Measurements from ENCODE around the gene PDGFD. TPM values are rescaled to one million over a fixed set of nuclear protein-coding genes. Genes with fewer than 3 reads are reported as not detected.

The PDGFD gene
- polyA plus RNA-seq, 1 donor (not counting 4 experiments of a cell fraction or from before 2014, with no cell fraction given): 0.28 TPM

GRCh38 chr11:104122011-104122635, 41.8 kb downstream of the PDGFD start:
- H3K9ac ChIP-seq (ENCODE audit: control insufficient read depth, extremely low read depth, insufficient read depth, low read length): no peak overlapping the region
- no peaks in the 10 kb centered on the region for H3K36me3 ChIP-seq (ENCODE audit: control insufficient read depth in 2 of 2, extremely low read depth in 1 of 2, insufficient read depth in 2 of 2, low read length in 2 of 2)
- no peak overlapping the region for H2AFZ ChIP-seq (ENCODE audit: control insufficient read depth, low read length)
- no peaks in the 10 kb centered on the region for H3K9me3 ChIP-seq (ENCODE audit: control insufficient read depth, low read depth, low read length)
- H3K27me3 ChIP-seq (ENCODE audit: control insufficient read depth, extremely low read depth, insufficient read depth, low read length): no peaks in the 10 kb centered on the region
- H3K4me2 ChIP-seq (ENCODE audit: control insufficient read depth, extremely low read depth, insufficient read depth, low read depth, low read length): no peak overlapping the region
- H3K79me2 ChIP-seq (ENCODE audit: control insufficient read depth, insufficient read depth, low read length): no peaks in the 10 kb centered on the region
- TF ChIP-seq CTCF (optimal IDR thresholded peaks at IDR 0.05 in 1 of 3, IDR thresholded peaks at IDR 0.05 in 1 of 3, conservative IDR thresholded peaks at IDR 0.05 in 1 of 3; ENCODE audit: extremely low read depth in 1 of 3, insufficient read depth in 2 of 3, low read length in 3 of 3): no peak
- no peak for TF ChIP-seq EZH2 (IDR thresholded peaks at IDR 0.05; ENCODE audit: low read length)
- dilution Hi-C loops (cut with MboI; ENCODE audit: extremely low pct_ligation_motif_present, low sequenced_read_pairs): no loop called here
- no peak for FAIRE-seq
- no peak for DNase-seq (ENCODE audit: low read depth, low spot score)
- no peak overlapping the region for H3K4me3 ChIP-seq (ENCODE audit: control insufficient read depth in 2 of 3, extremely low read depth in 1 of 3, insufficient read depth in 2 of 3, low read depth in 1 of 3, low read length in 3 of 3)
- H4K20me1 ChIP-seq (ENCODE audit: control insufficient read depth, extremely low read depth, insufficient read depth, low read length): no peaks in the 10 kb centered on the region
- H3K27ac ChIP-seq (ENCODE audit: control insufficient read depth, insufficient read depth, low read length): no peak overlapping the region
- no peaks in the 10 kb centered on the region for H3K4me1 ChIP-seq (ENCODE audit: control insufficient read depth, extremely low read depth, insufficient read depth, low read length)
- no peaks in the 10 kb centered on the region for H3K9me1 ChIP-seq (ENCODE audit: control insufficient read depth, extremely low read depth, insufficient read depth, low read length)

GRCh38 chr11:104120493-104121137, 43.3 kb downstream of the PDGFD start:
- H3K27me3 ChIP-seq (ENCODE audit: control insufficient read depth, extremely low read depth, insufficient read depth, low read length): no peaks in the 10 kb centered on the region
- H3K9ac ChIP-seq (ENCODE audit: control insufficient read depth, extremely low read depth, insufficient read depth, low read length): no peak overlapping the region
- dilution Hi-C loops (cut with MboI; ENCODE audit: extremely low pct_ligation_motif_present, low sequenced_read_pairs): no loop called here
- no peaks in the 10 kb centered on the region for H4K20me1 ChIP-seq (ENCODE audit: control insufficient read depth, extremely low read depth, insufficient read depth, low read length)
- FAIRE-seq (no peak), DNase-seq (ENCODE audit: low read depth, low spot score) (no peak)
- H3K9me1 ChIP-seq (ENCODE audit: control insufficient read depth, extremely low read depth, insufficient read depth, low read length): no peaks in the 10 kb centered on the region
- H3K79me2 ChIP-seq (ENCODE audit: control insufficient read depth, insufficient read depth, low read length): no peaks in the 10 kb centered on the region
- no peak overlapping the region for H3K4me2 ChIP-seq (ENCODE audit: control insufficient read depth, extremely low read depth, insufficient read depth, low read depth, low read length)
- H3K4me3 ChIP-seq (ENCODE audit: control insufficient read depth in 2 of 3, extremely low read depth in 1 of 3, insufficient read depth in 2 of 3, low read depth in 1 of 3, low read length in 3 of 3): no peak overlapping the region
- no peaks in the 10 kb centered on the region for H3K9me3 ChIP-seq (ENCODE audit: control insufficient read depth, low read depth, low read length)
- H3K36me3 ChIP-seq (ENCODE audit: control insufficient read depth in 2 of 2, extremely low read depth in 1 of 2, insufficient read depth in 2 of 2, low read length in 2 of 2): no peaks in the 10 kb centered on the region
- TF ChIP-seq EZH2 (IDR thresholded peaks at IDR 0.05; ENCODE audit: low read length) (no peak), CTCF (optimal IDR thresholded peaks at IDR 0.05 in 1 of 3, IDR thresholded peaks at IDR 0.05 in 1 of 3, conservative IDR thresholded peaks at IDR 0.05 in 1 of 3; ENCODE audit: extremely low read depth in 1 of 3, insufficient read depth in 2 of 3, low read length in 3 of 3) (no peak)
- H2AFZ ChIP-seq (ENCODE audit: control insufficient read depth, low read length): no peak overlapping the region
- no peaks in the 10 kb centered on the region for H3K4me1 ChIP-seq (ENCODE audit: control insufficient read depth, extremely low read depth, insufficient read depth, low read length)
- no peak overlapping the region for H3K27ac ChIP-seq (ENCODE audit: control insufficient read depth, insufficient read depth, low read length)
